GM18951 (cell line): Measurements from ENCODE around the gene AMACR.

Experiments used
- POLR2A ChIP-seq: IDR thresholded peaks from 4 replicates; pipeline ENCODE4 v1.6.1; 2011; ENCODE audit warnings: mild to moderate bottlenecking; ENCODE audit not compliant: insufficient read length, insufficient read depth; ENCODE audit errors: extremely low read depth
- in situ Hi-C: fragments of 300-500 bp; cut with MboI; formaldehyde crosslinking; loops from one replicate; pipeline ENCODE4 v1.12.0; 2022; ENCODE audit warnings: low sequenced_read_pairs, mixed read lengths, inconsistent platforms; ENCODE audit not compliant: unreplicated experiment

AMACR gene

GRCh38 chr5:34009610-34010009 lies 1.8 kb upstream of the AMACR start:
- TF ChIP-seq POLR2A, result no peak
- in situ Hi-C loops, result no loop called here

- in situ Hi-C loops, result no loop called here
- no peak for TF ChIP-seq POLR2A
Observed at GRCh38 chr5:34008802-34009201, 952 bp upstream of the AMACR start.

GRCh38 chr5:34007201-34007620 lies 639 bp downstream of the AMACR start:
- TF ChIP-seq POLR2A, result no peak
- in situ Hi-C loops, result no loop called here

GRCh38 chr5:34005681-34006080 lies 2.2 kb downstream of the AMACR start:
- in situ Hi-C loops, result no loop called here
- no peak for TF ChIP-seq POLR2A

- no peak for TF ChIP-seq POLR2A
- in situ Hi-C loops, result no loop called here
Observed at GRCh38 chr5:34005211-34005610, 2.6 kb downstream of the AMACR start.

GRCh38 chr5:34003941-34004340 lies 3.9 kb downstream of the AMACR start:
- no peak for TF ChIP-seq POLR2A
- in situ Hi-C loops, result no loop called here

- in situ Hi-C loops, result no loop called here
- no peak for TF ChIP-seq POLR2A
Observed at GRCh38 chr5:34002629-34003328, 5.1 kb downstream of the AMACR start.

- TF ChIP-seq POLR2A, result no peak
- in situ Hi-C loops, result no loop called here
Observed at GRCh38 chr5:34001241-34001841, 6.5 kb downstream of the AMACR start.

- no peak for TF ChIP-seq POLR2A
- in situ Hi-C loops, result loop anchor here (10.0 kb wide), 1 partner anchor 465 kb away; no protein-coding TSS in a partner anchor
Observed at GRCh38 chr5:33999978-34000377, 7.9 kb downstream of the AMACR start.

GRCh38 chr5:33997331-33997983 lies 10.4 kb downstream of the AMACR start:
- in situ Hi-C loops, result loop anchor here (10.0 kb wide), 1 partner anchor 467 kb away; no protein-coding TSS in a partner anchor
- no peak for TF ChIP-seq POLR2A

- in situ Hi-C loops, result loop anchor here (10.0 kb wide), 1 partner anchor 469 kb away; no protein-coding TSS in a partner anchor
- no peak for TF ChIP-seq POLR2A
Observed at GRCh38 chr5:33995865-33996264, 12.0 kb downstream of the AMACR start.

- TF ChIP-seq POLR2A, result no peak
- in situ Hi-C loops, result loop anchor here (10.0 kb wide), 1 partner anchor 470 kb away; no protein-coding TSS in a partner anchor
Observed at GRCh38 chr5:33994845-33995244, 13.0 kb downstream of the AMACR start.

- TF ChIP-seq POLR2A, result no peak
- in situ Hi-C loops, result loop anchor here (10.0 kb wide), 1 partner anchor 472 kb away; no protein-coding TSS in a partner anchor
Observed at GRCh38 chr5:33992864-33993263, 15.0 kb downstream of the AMACR start.
